Measurements from ENCODE around the gene APOBEC4. TPM values are rescaled to one million over a fixed set of nuclear protein-coding genes. Genes with fewer than 3 reads are reported as not detected.
"Not testable (repeated sequence)": the region's sequence is repeated elsewhere in the genome, so short reads cannot be mapped to it uniquely, and the experiment has no call there.

Gene APOBEC4
- total RNA-seq, 1 experiment from 2014 or later, result not detected

GRCh38 chr1:183634429-183635065 lies 18.6 kb downstream of the APOBEC4 start:
- no peak for DNase-seq (ENCODE audit: low read depth)

GRCh38 chr1:183633676-183634343 lies 19.3 kb downstream of the APOBEC4 start:
- DNase-seq (ENCODE audit: low read depth), result peak; percentile 93

GRCh38 chr1:183632964-183633363 lies 20.2 kb downstream of the APOBEC4 start:
- DNase-seq (ENCODE audit: low read depth), result peak; percentile 30

GRCh38 chr1:183632114-183632513 lies 21.0 kb downstream of the APOBEC4 start:
- no peak for DNase-seq (ENCODE audit: low read depth)

- DNase-seq (ENCODE audit: low read depth), result peak; percentile 54
Observed at GRCh38 chr1:183630748-183631147, 22.4 kb downstream of the APOBEC4 start.

GRCh38 chr1:183628537-183628936 lies 24.6 kb downstream of the APOBEC4 start:
- DNase-seq (ENCODE audit: low read depth), result no peak

GRCh38 chr1:183626236-183626635 lies 26.9 kb downstream of the APOBEC4 start:
- not testable (repeated sequence) for DNase-seq (ENCODE audit: low read depth)

- DNase-seq (ENCODE audit: low read depth), result peak; percentile 78
Observed at GRCh38 chr1:183622884-183623785, 30.0 kb downstream of the APOBEC4 start.

- DNase-seq (ENCODE audit: low read depth), result no peak
Observed at GRCh38 chr1:183622013-183622412, 31.1 kb downstream of the APOBEC4 start.

- DNase-seq (ENCODE audit: low read depth), result no peak
Observed at GRCh38 chr1:183620311-183620710, 32.8 kb downstream of the APOBEC4 start.

GRCh38 chr1:183619781-183620180 lies 33.3 kb downstream of the APOBEC4 start:
- no peak for DNase-seq (ENCODE audit: low read depth)

- DNase-seq (ENCODE audit: low read depth), result not testable (repeated sequence)
Observed at GRCh38 chr1:183618202-183618601, 34.9 kb downstream of the APOBEC4 start.

- DNase-seq (ENCODE audit: low read depth), result not testable (repeated sequence)
Observed at GRCh38 chr1:183612975-183613374, 40.1 kb downstream of the APOBEC4 start.

GRCh38 chr1:183612407-183612806 lies 40.7 kb downstream of the APOBEC4 start:
- no peak for DNase-seq (ENCODE audit: low read depth)

- no peak for DNase-seq (ENCODE audit: low read depth)
Observed at GRCh38 chr1:183611021-183611420, 42.1 kb downstream of the APOBEC4 start.

- DNase-seq (ENCODE audit: low read depth), result peak; percentile 61
Observed at GRCh38 chr1:183609759-183610452, 43.2 kb downstream of the APOBEC4 start.

- peak; percentile 72 for DNase-seq (ENCODE audit: low read depth)
Observed at GRCh38 chr1:183609313-183609712, 43.8 kb downstream of the APOBEC4 start.

- DNase-seq (ENCODE audit: low read depth), result no peak
Observed at GRCh38 chr1:183607322-183607980, 45.7 kb downstream of the APOBEC4 start.

GRCh38 chr1:183605904-183606303 lies 47.2 kb downstream of the APOBEC4 start:
- no peak for DNase-seq (ENCODE audit: low read depth)

- no peak for DNase-seq (ENCODE audit: low read depth)
Observed at GRCh38 chr1:183604815-183605214, 48.3 kb downstream of the APOBEC4 start.
